Panc1 (cell line): ENCODE measurements around the gene CHRNA1. TPM values are rescaled to one million over a fixed set of nuclear protein-coding genes. Genes with fewer than 3 reads are reported as not detected.

Source experiments
- ATAC-seq: fragments of 200-7000 bp; cut with Tn5 transposase; 2 replicates; pipeline ENCODE4 v1.9.1; 2020; ENCODE audit warnings: mild to moderate bottlenecking, moderate library complexity
- BruUV-seq: library from RNA; stranded (reverse); fragments of 400-500 nt; replicated peaks from 2 replicates; lab custom pipeline; 2021; lab: Mats Ljungman, UMichigan
- CTCF ChIA-PET: fragments of 300-600 bp; sonication (Branson Sonifier 250); formaldehyde crosslinking; loops from one replicate; lab custom pipeline; 2022; ENCODE audit warnings: antibody characterized with exemption; lab: Charles Lee
- POLR2A ChIA-PET: fragments of 300-600 bp; sonication (Branson Sonifier 250); formaldehyde crosslinking; loops from one replicate; lab custom pipeline; 2022; ENCODE audit warnings: antibody characterized with exemption; lab: Charles Lee
- DNase-seq: peaks from one replicate; pipeline ENCODE4 v3.0.0-alpha.2; 2010; ENCODE audit warnings: low read depth, low spot score
- H3K27ac ChIP-seq: 2 replicates; pipeline ENCODE4 v1.5.1; 2011; ENCODE audit warnings: mild to moderate bottlenecking, low read length, inconsistent platforms
- H3K27me3 ChIP-seq: fragments of 200-500 bp; sonication (Bioruptor generic); 2 replicates; pipeline ENCODE4 v1.6.0; 2014; ENCODE audit warnings: low read length, inconsistent platforms; ENCODE audit not compliant: control insufficient read depth, insufficient read depth
- H3K36me3 ChIP-seq: fragments of 200-500 bp; sonication (Bioruptor generic); 2 replicates; pipeline ENCODE4 v1.5.1; 2014; ENCODE audit warnings: inconsistent platforms, mild to moderate bottlenecking, low read length, moderate library complexity; ENCODE audit not compliant: control insufficient read depth, insufficient read depth
- H3K4me1 ChIP-seq: 2 replicates; pipeline ENCODE4 v1.5.1; 2011; ENCODE audit warnings: inconsistent platforms, mild to moderate bottlenecking, low read length, moderate library complexity; ENCODE audit not compliant: control insufficient read depth, insufficient read depth
- H3K4me3 ChIP-seq, 2 experiments: 2 replicates each; pipeline ENCODE4 v1.5.1; 2011 to 2012; ENCODE audit warnings: low read depth in 2 of 2, low read length in 2 of 2, mild to moderate bottlenecking in 2 of 2, inconsistent platforms in 1 of 2, moderate library complexity in 1 of 2
- H3K9me3 ChIP-seq: fragments of 200-500 bp; sonication (Bioruptor generic); 2 replicates; pipeline ENCODE4 v1.5.1; 2014; ENCODE audit warnings: low read depth, mild to moderate bottlenecking, inconsistent platforms, low read length, moderate library complexity; ENCODE audit not compliant: control insufficient read depth, insufficient read depth
- CTCF ChIP-seq: fragments of 450-650 bp; IDR thresholded peaks from 2 replicates; pipeline ENCODE4 v1.5.1; 2017; ENCODE audit warnings: mild to moderate bottlenecking
- POLR2AphosphoS5 ChIP-seq: IDR thresholded peaks from 2 replicates; pipeline ENCODE4 v1.6.1; 2012; ENCODE audit warnings: mild to moderate bottlenecking, low read depth, low read length, moderate library complexity
- SIN3A ChIP-seq: IDR thresholded peaks from 2 replicates; pipeline ENCODE4 v1.6.1; 2012; ENCODE audit warnings: low read depth, mild to moderate bottlenecking, low read length, moderate library complexity, borderline replicate concordance; ENCODE audit not compliant: insufficient read depth
- TCF7L2 ChIP-seq: IDR thresholded peaks from 2 replicates; pipeline ENCODE4 v1.6.1; 2011; ENCODE audit warnings: mild to moderate bottlenecking, low read depth, low read length, inconsistent platforms
- in situ Hi-C: cut with HindIII; loops from 2 replicates; pipeline ENCODE4 v1.10.0; 2016; ENCODE audit warnings: low sequenced_read_pairs, low pct_unique_long_range_greater_than_20kb
- intact Hi-C: fragments of 100-400 bp; cut with micrococcal nuclease; formaldehyde crosslinking; loops from one replicate; pipeline ENCODE4 v1.10.0; 2022; ENCODE audit not compliant: unreplicated experiment
- total RNA-seq: library from RNA; stranded (reverse); gene quantifications from one replicate; pipeline ENCODE4 v1.2.1, GENCODE V29; 2021; ENCODE audit not compliant: unreplicated experiment
- TF ChIP-seq, protein P1 (sequence below), 2 experiments: IDR thresholded peaks; 2 replicates each; pipeline ENCODE4 v1.6.1; 2011 to 2012; ENCODE audit warnings: low read depth in 2 of 2, control low read depth in 1 of 2, low read length in 1 of 2, mild to moderate bottlenecking in 1 of 2, moderate library complexity in 1 of 2; ENCODE audit not compliant: insufficient read depth in 1 of 2

Gene CHRNA1
- total RNA-seq, 1 experiment from 2014 or later, result not detected

- CTCF ChIA-PET, result interaction anchor here (1.1 kb wide), 1 partner anchor 9 kb away, joined by 5 read pairs; no protein-coding TSS in a partner anchor
- DNase-seq, result no peak
Measured at GRCh38 chr2:174780191-174780840, 16.0 kb upstream of the CHRNA1 start.

GRCh38 chr2:174779361-174779928, 15.2 kb upstream of the CHRNA1 start:
- H3K36me3 ChIP-seq, result no peaks in the 10 kb centered on the region
- no peak overlapping the region for H3K27ac ChIP-seq
- no peaks in the 10 kb centered on the region for H3K9me3 ChIP-seq
- DNase-seq (no peak), ATAC-seq (no peak)
- H3K4me3 ChIP-seq, result no peak overlapping the region
- H3K27me3 ChIP-seq, result no peaks in the 10 kb centered on the region
- intact Hi-C loops, result no loop called here
- ChIA-PET CTCF (interaction anchor here (1.1 kb wide), 1 partner anchor 8 kb away, joined by 5 read pairs; no protein-coding TSS in a partner anchor), POLR2A (no interaction called here)
- in situ Hi-C loops, result loop anchor here (25.0 kb wide), 1 partner anchor 183 kb away; no protein-coding TSS in a partner anchor
- no peaks in the 10 kb centered on the region for H3K4me1 ChIP-seq
- BruUV-seq, result no TSS peak
- no peak for TF ChIP-seq POLR2AphosphoS5
- no peak for TF ChIP-seq SIN3A
- no peak for TF ChIP-seq CTCF
- TF ChIP-seq, protein P1, sequence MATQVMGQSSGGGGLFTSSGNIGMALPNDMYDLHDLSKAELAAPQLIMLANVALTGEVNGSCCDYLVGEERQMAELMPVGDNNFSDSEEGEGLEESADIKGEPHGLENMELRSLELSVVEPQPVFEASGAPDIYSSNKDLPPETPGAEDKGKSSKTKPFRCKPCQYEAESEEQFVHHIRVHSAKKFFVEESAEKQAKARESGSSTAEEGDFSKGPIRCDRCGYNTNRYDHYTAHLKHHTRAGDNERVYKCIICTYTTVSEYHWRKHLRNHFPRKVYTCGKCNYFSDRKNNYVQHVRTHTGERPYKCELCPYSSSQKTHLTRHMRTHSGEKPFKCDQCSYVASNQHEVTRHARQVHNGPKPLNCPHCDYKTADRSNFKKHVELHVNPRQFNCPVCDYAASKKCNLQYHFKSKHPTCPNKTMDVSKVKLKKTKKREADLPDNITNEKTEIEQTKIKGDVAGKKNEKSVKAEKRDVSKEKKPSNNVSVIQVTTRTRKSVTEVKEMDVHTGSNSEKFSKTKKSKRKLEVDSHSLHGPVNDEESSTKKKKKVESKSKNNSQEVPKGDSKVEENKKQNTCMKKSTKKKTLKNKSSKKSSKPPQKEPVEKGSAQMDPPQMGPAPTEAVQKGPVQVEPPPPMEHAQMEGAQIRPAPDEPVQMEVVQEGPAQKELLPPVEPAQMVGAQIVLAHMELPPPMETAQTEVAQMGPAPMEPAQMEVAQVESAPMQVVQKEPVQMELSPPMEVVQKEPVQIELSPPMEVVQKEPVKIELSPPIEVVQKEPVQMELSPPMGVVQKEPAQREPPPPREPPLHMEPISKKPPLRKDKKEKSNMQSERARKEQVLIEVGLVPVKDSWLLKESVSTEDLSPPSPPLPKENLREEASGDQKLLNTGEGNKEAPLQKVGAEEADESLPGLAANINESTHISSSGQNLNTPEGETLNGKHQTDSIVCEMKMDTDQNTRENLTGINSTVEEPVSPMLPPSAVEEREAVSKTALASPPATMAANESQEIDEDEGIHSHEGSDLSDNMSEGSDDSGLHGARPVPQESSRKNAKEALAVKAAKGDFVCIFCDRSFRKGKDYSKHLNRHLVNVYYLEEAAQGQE (IDR thresholded peaks at IDR 0.05; ENCODE audit: insufficient read depth in 1 of 2, low read depth in 2 of 2, low read length in 1 of 2), result no peak
- TF ChIP-seq TCF7L2, result no peak

More at GRCh38 chr2:174780191-174780840, 16.0 kb upstream of the CHRNA1 start:
- Histone ChIP-seq H3K9me3 (no peaks in the 10 kb centered on the region), H3K4me1 (no peaks in the 10 kb centered on the region), H3K36me3 (no peaks in the 10 kb centered on the region), H3K27me3 (no peaks in the 10 kb centered on the region), H3K4me3 (no peak overlapping the region), H3K27ac (no peak overlapping the region)
- no peak for ATAC-seq
- BruUV-seq, result no TSS peak
- no peak for TF ChIP-seq CTCF
- no peak for TF ChIP-seq POLR2AphosphoS5
- TF ChIP-seq, protein P1 (IDR thresholded peaks at IDR 0.05; ENCODE audit: insufficient read depth in 1 of 2, low read depth in 2 of 2, low read length in 1 of 2), result no peak
- no peak for TF ChIP-seq TCF7L2
- no peak for TF ChIP-seq SIN3A
- POLR2A ChIA-PET, result no interaction called here
- intact Hi-C loops (no loop called here), in situ Hi-C loops (loop anchor here (25.0 kb wide), 1 partner anchor 182 kb away; no protein-coding TSS in a partner anchor)
